HG03460 (cell line): ENCODE measurements around the gene PSMA8.
"Not testable (repeated sequence)": the region's sequence is repeated elsewhere in the genome, so short reads cannot be mapped to it uniquely, and the experiment has no call there.

ENCODE experiments used
- ATAC-seq: cut with Tn5 transposase; IDR thresholded peaks from one replicate; pipeline ENCODE4 v1.9.1; 2021; ENCODE audit not compliant: unreplicated experiment

Gene PSMA8

DNA sequence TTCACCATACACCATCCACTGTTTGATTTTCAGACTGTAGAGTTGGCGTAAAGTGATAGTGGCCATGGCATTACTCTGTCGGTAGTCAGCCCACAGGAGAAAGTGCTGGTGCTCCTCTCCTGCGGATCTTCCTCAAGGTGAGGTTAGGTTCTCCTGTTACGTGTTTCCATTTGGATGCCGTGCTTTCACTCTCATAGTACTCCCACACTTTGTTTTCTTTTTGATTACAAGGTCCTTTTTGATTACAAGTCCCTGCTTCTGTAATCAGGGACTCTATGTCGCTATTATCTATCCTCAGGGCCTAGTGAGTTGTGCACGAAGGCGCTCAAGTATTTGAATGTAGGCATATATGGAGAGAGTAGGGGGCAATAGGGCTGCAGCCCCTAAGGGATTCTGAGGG is 96.8 kb downstream of the PSMA8 start:
- no peak for ATAC-seq

DNA sequence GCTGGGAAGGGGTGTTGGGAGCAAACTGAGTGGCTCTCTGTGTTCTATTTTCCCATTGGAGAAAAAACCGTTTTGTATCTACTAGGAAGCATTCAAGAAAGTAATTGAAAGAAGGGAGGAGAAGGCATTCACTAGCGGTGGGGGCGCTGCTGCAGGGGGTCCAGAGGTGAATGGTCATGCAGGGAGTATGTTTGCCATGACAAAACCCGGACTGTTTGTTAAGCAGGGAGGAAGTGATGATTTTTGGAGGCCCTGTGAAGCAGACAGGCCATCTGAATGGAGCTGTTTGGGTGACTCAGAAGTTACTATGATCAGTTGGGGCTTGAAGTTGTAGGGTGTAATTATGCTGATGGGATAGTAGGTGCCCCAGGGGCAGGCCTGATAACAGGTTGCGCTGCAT is 99.5 kb downstream of the PSMA8 start:
- no peak for ATAC-seq

DNA sequence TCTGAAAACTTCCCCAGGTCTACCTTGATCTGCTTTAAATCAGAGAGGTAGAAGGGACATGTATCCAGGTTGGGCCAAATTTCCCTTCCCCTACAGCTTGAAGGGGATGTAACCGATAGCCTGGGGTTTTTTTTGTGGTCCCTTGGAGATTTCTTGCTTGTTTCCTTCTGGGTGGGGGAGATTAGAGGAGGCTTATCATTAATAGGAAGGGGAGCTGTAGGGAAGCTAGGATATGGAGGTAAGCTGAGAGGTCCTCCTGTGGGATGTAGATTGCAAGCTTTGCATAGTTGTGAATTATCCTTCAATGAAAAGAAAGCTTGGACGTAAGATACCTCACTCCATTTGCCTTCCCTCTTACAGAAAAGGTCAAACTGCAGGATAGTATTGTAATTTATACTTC is 103.7 kb downstream of the PSMA8 start:
- not testable (repeated sequence) for ATAC-seq

DNA sequence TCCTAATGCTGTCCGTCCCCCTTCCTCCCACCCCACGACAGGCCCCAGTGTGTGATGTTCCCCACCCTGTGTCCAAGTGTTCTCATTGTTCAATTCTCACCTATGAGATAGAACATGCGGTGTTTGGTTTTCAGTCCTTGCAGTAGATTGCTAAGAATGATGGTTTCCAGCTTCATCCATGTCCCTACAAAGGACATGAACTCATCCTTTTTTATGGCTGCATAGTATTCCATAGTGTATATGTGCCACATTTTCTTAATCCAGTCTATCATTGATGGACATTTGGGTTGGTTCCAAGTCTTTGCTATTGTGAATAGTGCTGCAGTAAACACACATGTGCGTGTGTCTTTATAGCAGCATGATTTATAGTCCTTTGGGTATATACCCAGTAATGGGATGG is 105.0 kb downstream of the PSMA8 start:
- not testable (repeated sequence) for ATAC-seq

DNA sequence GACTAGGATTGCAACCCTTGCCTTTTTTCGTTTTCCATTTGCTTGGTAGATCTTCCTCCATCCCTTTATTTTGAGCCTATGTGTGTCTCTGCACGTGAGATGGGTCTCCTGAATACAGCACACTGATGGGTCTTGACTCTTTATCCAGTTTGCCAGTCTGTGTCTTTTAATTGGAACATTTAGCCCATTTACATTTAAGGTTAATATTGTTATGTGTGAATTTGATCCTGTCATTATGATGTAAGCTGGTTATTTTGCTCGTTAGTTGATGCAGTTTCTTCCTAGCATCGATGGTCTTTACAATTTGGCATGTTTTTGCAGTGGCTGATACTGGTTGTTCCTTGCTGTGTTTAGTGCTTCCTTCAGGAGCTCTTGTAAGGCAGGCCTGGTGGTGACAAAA is 108.7 kb downstream of the PSMA8 start:
- ATAC-seq: not testable (repeated sequence)
